SK-N-SH (cell line): ENCODE measurements around the gene FUT6.
A peak's percentile ranks its signal among the peaks of the same experiment; 100 is the strongest.

Source experiments
- EP300 ChIP-seq, 2 experiments: IDR thresholded peaks; 2 replicates each; pipeline versions ENCODE4 v1.4.0 to v1.6.1; 2012; ENCODE audit warnings: borderline replicate concordance in 1 of 2, low read depth in 1 of 2, low read length in 1 of 2
- EZH2phosphoT487 ChIP-seq: fragments of 200-600 bp; sonication (generic); IDR thresholded peaks from 2 replicates; pipeline ENCODE4 v1.6.1; 2017; ENCODE audit warnings: low read depth, mixed run types, mild to moderate bottlenecking, antibody characterized with exemption, moderate library complexity, borderline replicate concordance
- FOXM1 ChIP-seq: IDR thresholded peaks from 2 replicates; pipeline ENCODE4 v1.4.0; 2012; ENCODE audit warnings: low read depth, mild to moderate bottlenecking
- JUND ChIP-seq: IDR thresholded peaks from 2 replicates; pipeline ENCODE4 v1.4.0; 2012
- SIN3A ChIP-seq: IDR thresholded peaks from 2 replicates; pipeline ENCODE4 v1.6.1; 2012; ENCODE audit warnings: low read depth, mild to moderate bottlenecking, low read length, moderate library complexity, borderline replicate concordance
- TF ChIP-seq, protein P1 (sequence below): IDR thresholded peaks from 2 replicates; pipeline ENCODE4 v1.4.0; 2012; ENCODE audit warnings: low read depth, borderline replicate concordance
- TF ChIP-seq, protein P2 (sequence below): fragments of 200-600 bp; sonication (generic); IDR thresholded peaks from 2 replicates; pipeline ENCODE4 v1.6.1; 2017; ENCODE audit warnings: antibody characterized with exemption, mild to moderate bottlenecking, moderate library complexity
- TF ChIP-seq, protein P3 (sequence below): IDR thresholded peaks from 2 replicates; pipeline ENCODE4 v1.4.0; 2012; ENCODE audit warnings: low read depth, borderline replicate concordance
- TF ChIP-seq, protein P4 (sequence below): IDR thresholded peaks from 2 replicates; pipeline ENCODE4 v1.6.1; 2012; ENCODE audit warnings: mild to moderate bottlenecking, low read depth, low read length, moderate library complexity

DNA sequence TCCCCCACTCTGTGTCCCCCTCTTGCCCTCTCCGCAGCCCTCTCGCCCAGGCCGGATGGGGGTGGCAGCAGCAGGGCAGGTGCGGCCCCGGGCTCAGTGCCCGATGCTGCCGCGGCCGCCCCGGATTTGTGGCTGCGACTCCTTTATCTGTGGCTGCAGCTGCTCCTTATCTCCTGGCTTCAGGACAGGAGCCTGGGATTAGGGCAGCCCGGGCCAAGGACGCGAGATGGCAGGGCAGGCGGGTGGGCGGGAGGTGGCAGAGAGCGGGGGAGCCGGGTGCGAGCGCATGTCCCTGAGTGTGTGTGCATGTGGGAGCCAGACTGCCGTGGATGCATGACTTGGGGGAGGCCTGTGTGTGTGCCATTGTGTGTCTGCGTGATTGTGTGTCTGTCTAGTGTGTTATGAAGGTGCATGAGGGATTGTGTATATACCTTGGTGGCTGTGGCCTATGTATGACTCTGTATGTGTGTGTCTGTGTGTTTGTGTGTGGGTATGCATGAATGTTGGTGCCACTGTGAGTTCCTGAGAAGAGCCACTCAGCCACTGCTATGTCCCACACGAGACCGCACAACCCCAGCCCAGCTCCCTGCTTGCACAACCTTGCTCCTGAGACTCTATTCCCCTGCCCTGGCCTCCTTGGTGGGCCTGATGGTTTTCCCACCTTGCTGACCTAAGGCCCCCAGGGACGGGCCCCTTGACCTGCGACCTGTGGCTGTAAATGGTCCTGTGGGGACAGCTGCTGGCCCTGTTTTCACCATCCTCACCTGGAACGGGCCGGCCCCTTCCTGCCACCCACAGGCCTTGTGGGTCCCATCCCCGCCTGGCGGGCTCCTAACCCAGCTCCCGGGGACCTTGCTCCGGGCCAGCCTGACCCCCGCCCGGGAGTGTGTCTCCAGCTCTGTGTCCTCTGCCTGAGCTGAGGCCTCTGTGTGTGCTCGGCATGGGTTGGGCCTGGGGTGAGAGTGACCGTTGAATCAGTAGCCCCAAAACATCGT, 40.0 kb downstream of the FUT6 start:
- TF ChIP-seq, protein P1, sequence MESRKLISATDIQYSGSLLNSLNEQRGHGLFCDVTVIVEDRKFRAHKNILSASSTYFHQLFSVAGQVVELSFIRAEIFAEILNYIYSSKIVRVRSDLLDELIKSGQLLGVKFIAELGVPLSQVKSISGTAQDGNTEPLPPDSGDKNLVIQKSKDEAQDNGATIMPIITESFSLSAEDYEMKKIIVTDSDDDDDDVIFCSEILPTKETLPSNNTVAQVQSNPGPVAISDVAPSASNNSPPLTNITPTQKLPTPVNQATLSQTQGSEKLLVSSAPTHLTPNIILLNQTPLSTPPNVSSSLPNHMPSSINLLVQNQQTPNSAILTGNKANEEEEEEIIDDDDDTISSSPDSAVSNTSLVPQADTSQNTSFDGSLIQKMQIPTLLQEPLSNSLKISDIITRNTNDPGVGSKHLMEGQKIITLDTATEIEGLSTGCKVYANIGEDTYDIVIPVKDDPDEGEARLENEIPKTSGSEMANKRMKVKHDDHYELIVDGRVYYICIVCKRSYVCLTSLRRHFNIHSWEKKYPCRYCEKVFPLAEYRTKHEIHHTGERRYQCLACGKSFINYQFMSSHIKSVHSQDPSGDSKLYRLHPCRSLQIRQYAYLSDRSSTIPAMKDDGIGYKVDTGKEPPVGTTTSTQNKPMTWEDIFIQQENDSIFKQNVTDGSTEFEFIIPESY = no peak
- TF ChIP-seq, protein P2, sequence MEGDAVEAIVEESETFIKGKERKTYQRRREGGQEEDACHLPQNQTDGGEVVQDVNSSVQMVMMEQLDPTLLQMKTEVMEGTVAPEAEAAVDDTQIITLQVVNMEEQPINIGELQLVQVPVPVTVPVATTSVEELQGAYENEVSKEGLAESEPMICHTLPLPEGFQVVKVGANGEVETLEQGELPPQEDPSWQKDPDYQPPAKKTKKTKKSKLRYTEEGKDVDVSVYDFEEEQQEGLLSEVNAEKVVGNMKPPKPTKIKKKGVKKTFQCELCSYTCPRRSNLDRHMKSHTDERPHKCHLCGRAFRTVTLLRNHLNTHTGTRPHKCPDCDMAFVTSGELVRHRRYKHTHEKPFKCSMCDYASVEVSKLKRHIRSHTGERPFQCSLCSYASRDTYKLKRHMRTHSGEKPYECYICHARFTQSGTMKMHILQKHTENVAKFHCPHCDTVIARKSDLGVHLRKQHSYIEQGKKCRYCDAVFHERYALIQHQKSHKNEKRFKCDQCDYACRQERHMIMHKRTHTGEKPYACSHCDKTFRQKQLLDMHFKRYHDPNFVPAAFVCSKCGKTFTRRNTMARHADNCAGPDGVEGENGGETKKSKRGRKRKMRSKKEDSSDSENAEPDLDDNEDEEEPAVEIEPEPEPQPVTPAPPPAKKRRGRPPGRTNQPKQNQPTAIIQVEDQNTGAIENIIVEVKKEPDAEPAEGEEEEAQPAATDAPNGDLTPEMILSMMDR = no peak
- TF ChIP-seq FOXM1 (no peak), EZH2phosphoT487 (no peak), SIN3A (no peak), EP300 (IDR thresholded peaks at IDR 0.05; ENCODE audit: borderline replicate concordance in 1 of 2, low read depth in 1 of 2, low read length in 1 of 2) (peak in 1 of 2 experiments; percentile 85; a peak in 2 of 4 replicates), JUND (no peak)
- TF ChIP-seq, protein P3, sequence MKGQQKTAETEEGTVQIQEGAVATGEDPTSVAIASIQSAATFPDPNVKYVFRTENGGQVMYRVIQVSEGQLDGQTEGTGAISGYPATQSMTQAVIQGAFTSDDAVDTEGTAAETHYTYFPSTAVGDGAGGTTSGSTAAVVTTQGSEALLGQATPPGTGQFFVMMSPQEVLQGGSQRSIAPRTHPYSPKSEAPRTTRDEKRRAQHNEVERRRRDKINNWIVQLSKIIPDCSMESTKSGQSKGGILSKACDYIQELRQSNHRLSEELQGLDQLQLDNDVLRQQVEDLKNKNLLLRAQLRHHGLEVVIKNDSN = no peak
- TF ChIP-seq, protein P4, sequence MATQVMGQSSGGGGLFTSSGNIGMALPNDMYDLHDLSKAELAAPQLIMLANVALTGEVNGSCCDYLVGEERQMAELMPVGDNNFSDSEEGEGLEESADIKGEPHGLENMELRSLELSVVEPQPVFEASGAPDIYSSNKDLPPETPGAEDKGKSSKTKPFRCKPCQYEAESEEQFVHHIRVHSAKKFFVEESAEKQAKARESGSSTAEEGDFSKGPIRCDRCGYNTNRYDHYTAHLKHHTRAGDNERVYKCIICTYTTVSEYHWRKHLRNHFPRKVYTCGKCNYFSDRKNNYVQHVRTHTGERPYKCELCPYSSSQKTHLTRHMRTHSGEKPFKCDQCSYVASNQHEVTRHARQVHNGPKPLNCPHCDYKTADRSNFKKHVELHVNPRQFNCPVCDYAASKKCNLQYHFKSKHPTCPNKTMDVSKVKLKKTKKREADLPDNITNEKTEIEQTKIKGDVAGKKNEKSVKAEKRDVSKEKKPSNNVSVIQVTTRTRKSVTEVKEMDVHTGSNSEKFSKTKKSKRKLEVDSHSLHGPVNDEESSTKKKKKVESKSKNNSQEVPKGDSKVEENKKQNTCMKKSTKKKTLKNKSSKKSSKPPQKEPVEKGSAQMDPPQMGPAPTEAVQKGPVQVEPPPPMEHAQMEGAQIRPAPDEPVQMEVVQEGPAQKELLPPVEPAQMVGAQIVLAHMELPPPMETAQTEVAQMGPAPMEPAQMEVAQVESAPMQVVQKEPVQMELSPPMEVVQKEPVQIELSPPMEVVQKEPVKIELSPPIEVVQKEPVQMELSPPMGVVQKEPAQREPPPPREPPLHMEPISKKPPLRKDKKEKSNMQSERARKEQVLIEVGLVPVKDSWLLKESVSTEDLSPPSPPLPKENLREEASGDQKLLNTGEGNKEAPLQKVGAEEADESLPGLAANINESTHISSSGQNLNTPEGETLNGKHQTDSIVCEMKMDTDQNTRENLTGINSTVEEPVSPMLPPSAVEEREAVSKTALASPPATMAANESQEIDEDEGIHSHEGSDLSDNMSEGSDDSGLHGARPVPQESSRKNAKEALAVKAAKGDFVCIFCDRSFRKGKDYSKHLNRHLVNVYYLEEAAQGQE = no peak
